PC-3 (cell line): ENCODE measurements around the gene CACNA1C. TPM values are rescaled to one million over a fixed set of nuclear protein-coding genes. Genes with fewer than 3 reads are reported as not detected.

Experiments used
- ATAC-seq: fragments of 200-7000 bp; cut with Tn5 transposase; 2 replicates; pipeline ENCODE4 v1.9.1; 2020; ENCODE audit warnings: mild to moderate bottlenecking, moderate library complexity
- BruUV-seq: library from RNA; stranded (reverse); fragments of 400-500 nt; replicated peaks from 2 replicates; lab custom pipeline; 2021; lab: Mats Ljungman, UMichigan
- CTCF ChIA-PET: fragments of 300-600 bp; sonication (Branson Sonifier 250); formaldehyde crosslinking; loops from one replicate; lab custom pipeline; 2022; ENCODE audit warnings: antibody characterized with exemption; lab: Charles Lee
- POLR2A ChIA-PET: fragments of 300-600 bp; sonication (Branson Sonifier 250); formaldehyde crosslinking; loops from one replicate; lab custom pipeline; 2022; ENCODE audit warnings: antibody characterized with exemption; ENCODE audit not compliant: unreplicated experiment; lab: Charles Lee
- DNase-seq: peaks from one replicate; pipeline ENCODE4 v3.0.0-alpha.2; 2015
- H2AFZ ChIP-seq: fragments of 300-600 bp; sonication (generic); 2 replicates; pipeline ENCODE4 v1.6.0; 2016; ENCODE audit warnings: antibody characterized with exemption, low read length
- H3F3A ChIP-seq: fragments of 300-600 bp; sonication (generic); one replicate; pipeline ENCODE4 v1.6.0; 2017; ENCODE audit warnings: antibody characterized with exemption, low read length, control low read depth, mild to moderate bottlenecking; ENCODE audit not compliant: unreplicated experiment
- H3K27ac ChIP-seq: fragments of 300-600 bp; sonication (generic); 2 replicates; pipeline ENCODE4 v1.5.1; 2016; ENCODE audit warnings: mild to moderate bottlenecking, low read length
- H3K27me3 ChIP-seq: fragments of 300-600 bp; sonication (generic); 2 replicates; pipeline ENCODE4 v1.6.1; 2016; ENCODE audit warnings: low read length, mixed read lengths
- H3K36me3 ChIP-seq: fragments of 300-600 bp; sonication (generic); 2 replicates; pipeline ENCODE4 v1.6.1; 2016; ENCODE audit warnings: low read depth, mixed run types, low read length, mixed read lengths
- H3K4me1 ChIP-seq: fragments of 300-600 bp; sonication (generic); 2 replicates; pipeline ENCODE4 v1.5.1; 2016; ENCODE audit warnings: low read length; ENCODE audit not compliant: insufficient read depth
- H3K4me2 ChIP-seq: fragments of 300-600 bp; sonication (generic); 2 replicates; pipeline ENCODE4 v1.6.0; 2016; ENCODE audit warnings: low read length
- H3K4me3 ChIP-seq: fragments of 300-600 bp; sonication (generic); 2 replicates; pipeline ENCODE4 v1.5.1; 2016; ENCODE audit warnings: mild to moderate bottlenecking, low read length, mixed read lengths
- H3K79me2 ChIP-seq: fragments of 300-600 bp; sonication (generic); 2 replicates; pipeline ENCODE4 v1.6.1; 2017; ENCODE audit warnings: low read length, mixed read lengths
- H3K9ac ChIP-seq: fragments of 300-600 bp; sonication (generic); 2 replicates; pipeline ENCODE4 v1.6.0; 2016; ENCODE audit warnings: mild to moderate bottlenecking, low read length
- H3K9me2 ChIP-seq: fragments of 300-600 bp; sonication (generic); replicated peaks from 2 replicates; pipeline ENCODE4 v1.6.1; 2016; ENCODE audit warnings: mixed run types, low read length, mixed read lengths
- H3K9me3 ChIP-seq: fragments of 300-600 bp; sonication (generic); 2 replicates; pipeline ENCODE4 v1.6.1; 2016; ENCODE audit warnings: low read length, mixed read lengths
- H4K20me1 ChIP-seq: fragments of 300-600 bp; sonication (generic); 2 replicates; pipeline ENCODE4 v1.6.1; 2016; ENCODE audit warnings: low read length, mixed read lengths
- EZH2 ChIP-seq: fragments of 300-600 bp; sonication (generic); IDR thresholded peaks from one replicate; pipeline ENCODE4 v1.6.1; 2017; ENCODE audit warnings: antibody characterized with exemption, mild to moderate bottlenecking, low read length; ENCODE audit not compliant: unreplicated experiment
- EZH2phosphoT487 ChIP-seq: fragments of 300-600 bp; sonication (generic); IDR thresholded peaks from 2 replicates; pipeline ENCODE4 v1.6.1; 2018; ENCODE audit warnings: mild to moderate bottlenecking, antibody characterized with exemption, low read length, borderline replicate concordance
- intact Hi-C: fragments of 100-400 bp; cut with micrococcal nuclease; formaldehyde crosslinking; loops from 2 replicates; pipeline ENCODE4 v1.9.0; 2023
- total RNA-seq: library from RNA; depleted of rRNA; stranded (reverse); fragments of >200 nt; gene quantifications from 2 replicates; pipeline ENCODE4 v1.2.3, GENCODE V29; 2014
- TF ChIP-seq, protein P1 (sequence below): fragments of 300-600 bp; sonication (generic); conservative IDR thresholded peaks from 2 replicates; pipeline ENCODE4 v1.5.1; 2017; ENCODE audit warnings: antibody characterized with exemption, low read depth, mild to moderate bottlenecking, low read length

The CACNA1C gene
- total RNA-seq, 1 experiment from 2014 or later, result not detected

DNA sequence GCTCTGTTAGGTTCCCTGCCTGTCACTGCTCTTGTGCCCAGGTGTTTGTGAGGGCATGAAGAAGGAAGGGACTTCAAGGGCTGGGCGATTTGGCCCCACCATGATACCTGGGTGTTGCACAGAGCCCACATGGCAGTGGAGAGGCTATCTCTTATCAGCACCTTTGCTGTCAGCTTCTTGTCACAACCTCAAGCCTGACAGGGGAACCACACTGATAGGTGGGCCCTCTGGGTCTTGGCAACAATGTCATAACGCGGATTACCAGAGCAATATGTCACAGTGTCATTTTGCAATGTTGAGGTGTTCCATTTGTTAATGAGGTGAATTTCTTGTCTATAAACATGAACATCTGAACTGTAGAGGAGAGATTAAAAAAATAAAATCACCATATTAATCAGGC lies 22.9 kb upstream of the CACNA1C start:
- ATAC-seq, result no peak

DNA sequence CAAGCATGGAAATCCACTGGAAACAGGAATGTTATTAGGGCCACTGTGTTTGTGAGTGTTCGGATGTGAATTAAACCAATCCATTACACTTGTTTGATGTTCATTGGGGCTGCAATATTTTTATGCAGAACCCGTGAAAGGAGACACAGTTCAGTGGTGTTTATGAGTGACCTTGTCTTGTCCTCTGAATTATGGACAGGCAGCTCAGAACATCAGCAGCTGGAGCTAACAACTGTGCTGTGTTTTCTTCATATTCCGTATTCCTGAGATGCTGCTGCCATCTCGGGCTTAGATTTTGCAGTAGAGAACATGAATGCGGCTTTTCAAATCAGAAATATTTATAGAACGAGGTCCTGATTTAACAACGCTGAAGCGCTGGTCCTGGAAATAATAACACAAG lies 20.3 kb upstream of the CACNA1C start:
- no peaks in the 10 kb centered on the region for H3K9me3 ChIP-seq
- H3F3A ChIP-seq, result no peaks in the 10 kb centered on the region
- no peak for DNase-seq
- BruUV-seq, result no TSS peak
- no peak overlapping the region for H3K9ac ChIP-seq
- CTCF ChIA-PET, result no interaction called here
- intact Hi-C loops, result no loop called here
- H3K9me2 ChIP-seq, result no peaks in the 10 kb centered on the region
- no peak overlapping the region for H3K4me2 ChIP-seq
- TF ChIP-seq EZH2 (no peak), EZH2phosphoT487 (no peak)
- TF ChIP-seq, protein P1, sequence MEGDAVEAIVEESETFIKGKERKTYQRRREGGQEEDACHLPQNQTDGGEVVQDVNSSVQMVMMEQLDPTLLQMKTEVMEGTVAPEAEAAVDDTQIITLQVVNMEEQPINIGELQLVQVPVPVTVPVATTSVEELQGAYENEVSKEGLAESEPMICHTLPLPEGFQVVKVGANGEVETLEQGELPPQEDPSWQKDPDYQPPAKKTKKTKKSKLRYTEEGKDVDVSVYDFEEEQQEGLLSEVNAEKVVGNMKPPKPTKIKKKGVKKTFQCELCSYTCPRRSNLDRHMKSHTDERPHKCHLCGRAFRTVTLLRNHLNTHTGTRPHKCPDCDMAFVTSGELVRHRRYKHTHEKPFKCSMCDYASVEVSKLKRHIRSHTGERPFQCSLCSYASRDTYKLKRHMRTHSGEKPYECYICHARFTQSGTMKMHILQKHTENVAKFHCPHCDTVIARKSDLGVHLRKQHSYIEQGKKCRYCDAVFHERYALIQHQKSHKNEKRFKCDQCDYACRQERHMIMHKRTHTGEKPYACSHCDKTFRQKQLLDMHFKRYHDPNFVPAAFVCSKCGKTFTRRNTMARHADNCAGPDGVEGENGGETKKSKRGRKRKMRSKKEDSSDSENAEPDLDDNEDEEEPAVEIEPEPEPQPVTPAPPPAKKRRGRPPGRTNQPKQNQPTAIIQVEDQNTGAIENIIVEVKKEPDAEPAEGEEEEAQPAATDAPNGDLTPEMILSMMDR, result no peak
- no peaks in the 10 kb centered on the region for H3K79me2 ChIP-seq
- no peak overlapping the region for H3K4me3 ChIP-seq
- no peaks in the 10 kb centered on the region for H3K4me1 ChIP-seq
- H3K27me3 ChIP-seq, result peaks cover 85% of the 10 kb centered on the region
- POLR2A ChIA-PET, result no interaction called here
- H3K27ac ChIP-seq, result no peak overlapping the region
- no peak for ATAC-seq
- H3K36me3 ChIP-seq, result no peaks in the 10 kb centered on the region
- no peak overlapping the region for H2AFZ ChIP-seq
- no peaks in the 10 kb centered on the region for H4K20me1 ChIP-seq

More for the DNA sequence above, 22.9 kb upstream of the CACNA1C start:
- Histone ChIP-seq H3K9me3 (no peaks in the 10 kb centered on the region), H3K4me1 (no peaks in the 10 kb centered on the region), H3K27ac (no peak overlapping the region), H2AFZ (no peak overlapping the region), H3K36me3 (no peaks in the 10 kb centered on the region), H3F3A (no peaks in the 10 kb centered on the region), H3K4me2 (no peak overlapping the region), H3K9me2 (no peaks in the 10 kb centered on the region), H3K27me3 (peaks cover 86% of the 10 kb centered on the region), H4K20me1 (no peaks in the 10 kb centered on the region), H3K4me3 (no peak overlapping the region), H3K9ac (no peak overlapping the region), H3K79me2 (no peaks in the 10 kb centered on the region)
- ChIA-PET POLR2A (no interaction called here), CTCF (no interaction called here)
- intact Hi-C loops, result no loop called here
- no peak for DNase-seq
- TF ChIP-seq, protein P1, result no peak
- no peak for TF ChIP-seq EZH2
- TF ChIP-seq EZH2phosphoT487, result no peak
- no TSS peak for BruUV-seq

DNA sequence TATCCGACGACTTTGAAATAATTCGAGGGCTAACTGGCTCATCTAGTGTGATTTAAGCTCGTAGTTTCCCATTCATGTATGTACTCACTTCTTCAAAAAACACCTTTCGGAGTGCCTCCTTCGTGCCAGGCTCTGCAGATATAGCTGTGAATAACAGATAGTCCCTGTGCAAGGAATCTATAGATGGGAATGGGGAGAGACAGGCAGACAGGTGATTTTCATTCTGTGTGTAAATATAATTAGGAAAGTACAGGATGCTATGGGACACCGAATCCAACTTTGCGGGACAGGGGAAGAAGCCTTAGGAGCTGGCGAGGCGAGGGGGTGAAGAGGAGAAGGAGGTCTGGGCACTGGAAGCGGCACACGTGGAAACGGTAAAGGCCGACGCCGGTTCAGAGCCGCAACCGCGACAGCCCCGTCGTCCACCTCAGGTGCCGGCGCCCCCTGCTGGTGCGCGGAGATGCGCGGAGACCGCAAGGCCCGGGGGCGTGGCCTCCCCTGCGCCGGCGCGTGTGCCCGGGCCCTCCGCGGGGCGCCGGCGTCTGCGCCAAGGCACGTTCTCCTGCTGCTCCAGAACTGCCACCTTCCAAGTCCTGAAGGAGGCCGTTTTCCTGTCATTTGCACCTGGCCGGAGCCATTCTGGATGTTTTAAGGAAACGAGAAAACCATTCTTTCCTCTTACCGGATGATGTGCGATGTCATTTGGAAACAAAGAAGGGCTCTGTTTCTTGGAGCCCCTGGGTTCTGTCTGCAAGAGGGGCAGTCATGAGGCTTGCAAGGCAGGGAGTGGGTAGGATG lies 18.0 kb upstream of the CACNA1C start:
- DNase-seq (peak; percentile 75), ATAC-seq (peak; percentile 86)
- no TSS peak for BruUV-seq
- Histone ChIP-seq H3K4me3 (peak overlapping the region; percentile 40; the same call in 1 of the 2 replicates), H3K9me3 (no peaks in the 10 kb centered on the region), H3F3A (no peaks in the 10 kb centered on the region), H3K27me3 (peaks cover 83% of the 10 kb centered on the region), H4K20me1 (no peaks in the 10 kb centered on the region), H3K4me2 (peak overlapping the region; percentile 66), H2AFZ (peak overlapping the region; percentile 48; the same call in 1 of the 2 replicates), H3K36me3 (no peaks in the 10 kb centered on the region), H3K9ac (no peak overlapping the region), H3K4me1 (no peaks in the 10 kb centered on the region), H3K9me2 (no peaks in the 10 kb centered on the region), H3K27ac (no peak overlapping the region), H3K79me2 (no peaks in the 10 kb centered on the region)
- POLR2A ChIA-PET, result no interaction called here
- intact Hi-C loops, result no loop called here
- CTCF ChIA-PET, result no interaction called here
- TF ChIP-seq EZH2phosphoT487 (no peak), EZH2 (no peak)
- TF ChIP-seq, protein P1, result peak; percentile 73
